22Rv1 (cell line): ENCODE measurements around the gene CDH22.

Experiments
- CTCF ChIP-seq: fragments of 450-650 bp; IDR thresholded peaks from 2 replicates; pipeline ENCODE4 v1.5.1; 2017; ENCODE audit warnings: mild to moderate bottlenecking
- ZFX ChIP-seq: fragments of 450-650 bp; IDR thresholded peaks from 2 replicates; pipeline ENCODE4 v1.6.1; 2017; ENCODE audit warnings: antibody characterized with exemption, borderline replicate concordance

DNA sequence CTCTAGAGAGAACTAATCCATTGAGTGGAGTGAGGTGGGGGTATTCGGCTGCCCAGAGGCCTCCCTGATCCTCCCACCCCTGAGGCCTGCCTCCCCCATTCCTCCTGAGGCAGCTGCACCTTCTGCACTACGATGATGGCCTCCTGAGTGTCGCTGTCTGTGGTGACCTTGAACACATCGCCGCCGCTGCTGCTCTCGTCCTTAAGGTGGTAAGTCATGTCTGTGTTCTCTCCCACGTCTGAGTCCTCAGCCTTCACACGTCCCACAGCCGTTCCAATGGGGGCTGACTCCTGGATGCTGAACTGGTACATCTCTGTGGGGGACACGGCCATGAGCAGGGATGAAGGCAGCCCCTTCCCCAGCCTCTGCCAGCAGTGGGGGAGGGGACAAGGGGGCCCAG, 95.4 kb downstream of the CDH22 start:
- TF ChIP-seq CTCF (no peak), ZFX (no peak)
